GM23338 (cell line): ENCODE measurements around the gene TM4SF5. TPM values are rescaled to one million over a fixed set of nuclear protein-coding genes. Genes with fewer than 3 reads are reported as not detected.
A peak's percentile ranks its signal among the peaks of the same experiment; 100 is the strongest.

ENCODE experiments used
- ATAC-seq: fragments of 200-7000 bp; cut with Tn5 transposase; 3 replicates; pipeline ENCODE4 v1.9.1; 2020
- DNase-seq: peaks from one replicate; pipeline ENCODE4 v3.0.0-alpha.2; 2015; ENCODE audit warnings: low spot score
- H2AFZ ChIP-seq: fragments of 200-600 bp; sonication (generic); 2 replicates; pipeline ENCODE4 v1.8.0; 2016; ENCODE audit warnings: antibody characterized with exemption, mild to moderate bottlenecking, moderate library complexity
- H3F3A ChIP-seq: fragments of 200-600 bp; sonication (generic); replicated peaks from 2 replicates; pipeline ENCODE4 v1.8.0; 2017; ENCODE audit warnings: antibody characterized with exemption, mixed run types, low read depth
- H3K27ac ChIP-seq: fragments of 200-600 bp; sonication (generic); 2 replicates; pipeline ENCODE4 v1.6.1; 2016; ENCODE audit warnings: low read depth
- H3K27me3 ChIP-seq: fragments of 200-600 bp; sonication (generic); 2 replicates; pipeline ENCODE4 v1.8.0; 2016; ENCODE audit warnings: mild to moderate bottlenecking, mixed run types, moderate library complexity; ENCODE audit not compliant: insufficient read depth
- H3K36me3 ChIP-seq: fragments of 200-600 bp; sonication (generic); 2 replicates; pipeline ENCODE4 v1.8.0; 2016; ENCODE audit warnings: mild to moderate bottlenecking; ENCODE audit not compliant: insufficient read depth
- H3K4me1 ChIP-seq: fragments of 200-600 bp; sonication (generic); 2 replicates; pipeline ENCODE4 v1.8.0; 2016; ENCODE audit warnings: mild to moderate bottlenecking, moderate library complexity; ENCODE audit not compliant: insufficient read depth
- H3K4me2 ChIP-seq: fragments of 200-600 bp; sonication (generic); 2 replicates; pipeline ENCODE4 v1.7.1; 2017; ENCODE audit warnings: mixed run types
- H3K4me3 ChIP-seq: fragments of 200-600 bp; sonication (generic); 2 replicates; pipeline ENCODE4 v1.6.1; 2016; ENCODE audit warnings: mixed run types
- H3K79me2 ChIP-seq: fragments of 200-600 bp; sonication (generic); replicated peaks from 2 replicates; pipeline ENCODE4 v1.8.0; 2017; ENCODE audit warnings: mild to moderate bottlenecking; ENCODE audit not compliant: insufficient read depth
- H3K9me2 ChIP-seq: fragments of 200-600 bp; sonication (generic); 2 replicates; pipeline ENCODE4 v1.8.0; 2017; ENCODE audit not compliant: insufficient read depth
- H4K20me1 ChIP-seq: fragments of 200-600 bp; sonication (generic); replicated peaks from 2 replicates; pipeline ENCODE4 v1.8.0; 2017; ENCODE audit warnings: mild to moderate bottlenecking; ENCODE audit not compliant: insufficient read depth
- H3K27ac Mint-ChIP-seq: 2 replicates; pipeline ENCODE4 v1.8.0; 2020; ENCODE audit warnings: inconsistent platforms, mild to moderate bottlenecking, moderate library complexity, mixed read lengths
- H3K27me3 Mint-ChIP-seq: 3 replicates; pipeline ENCODE4 v1.8.0; 2022; ENCODE audit warnings: low read depth, mild to moderate bottlenecking, moderate library complexity, mixed read lengths, inconsistent platforms; ENCODE audit not compliant: insufficient read depth, poor library complexity
- H3K36me3 Mint-ChIP-seq: 3 replicates; pipeline ENCODE4 v1.8.0; 2021; ENCODE audit warnings: low read depth, mild to moderate bottlenecking, inconsistent platforms, moderate library complexity, mixed read lengths
- H3K4me1 Mint-ChIP-seq: 3 replicates; pipeline ENCODE4 v1.8.0; 2020; ENCODE audit warnings: mild to moderate bottlenecking, inconsistent platforms, mixed read lengths
- H3K4me3 Mint-ChIP-seq: 3 replicates; pipeline ENCODE4 v1.8.0; 2021; ENCODE audit warnings: moderate library complexity, mild to moderate bottlenecking, inconsistent platforms, mixed read lengths
- H3K9me3 Mint-ChIP-seq: 3 replicates; pipeline ENCODE4 v1.8.0; 2020; ENCODE audit warnings: moderate library complexity, mild to moderate bottlenecking, inconsistent platforms, mixed read lengths
- ZNF114 ChIP-seq: fragments of 250-450 bp; sonication (Bioruptor Pico); IDR thresholded peaks from 2 replicates; pipeline ENCODE4 v1.5.0; 2020; ENCODE audit warnings: mild to moderate bottlenecking, moderate library complexity
- polyA plus RNA-seq: library from polyadenylated mRNA; unstranded; fragments of >200 nt; fragmentation: Nextera tagmentation; extraction: Ambion mirVana; gene quantifications from 2 replicates; pipeline ENCODE4 v1.2.1, GENCODE V29; 2016
- total RNA-seq: library from RNA; depleted of rRNA; stranded (reverse); fragments of >200 nt; shearing (Covaris generic); gene quantifications from 2 replicates; pipeline ENCODE4 v1.2.3, GENCODE V29; 2014
- TF ChIP-seq, protein P1 (sequence below): fragments of 250-450 bp; sonication (Bioruptor Pico); IDR thresholded peaks from 2 replicates; pipeline ENCODE4 v1.5.0; 2020; ENCODE audit warnings: mild to moderate bottlenecking, moderate library complexity
- TF ChIP-seq, protein P2 (sequence below), 2 experiments: fragments of 200-600 bp in 1 of 2; sonication (generic) in 1 of 2; conservative IDR thresholded peaks; 2 replicates each; pipeline versions ENCODE4 v1.5.1 to v1.6.1; 2016 to 2017; ENCODE audit warnings: antibody characterized with exemption in 2 of 2, low read depth in 2 of 2, mild to moderate bottlenecking in 2 of 2, moderate library complexity in 1 of 2

The TM4SF5 gene
- total and polyA plus RNA-seq, 2 experiments from 2014 or later: not detected

DNA sequence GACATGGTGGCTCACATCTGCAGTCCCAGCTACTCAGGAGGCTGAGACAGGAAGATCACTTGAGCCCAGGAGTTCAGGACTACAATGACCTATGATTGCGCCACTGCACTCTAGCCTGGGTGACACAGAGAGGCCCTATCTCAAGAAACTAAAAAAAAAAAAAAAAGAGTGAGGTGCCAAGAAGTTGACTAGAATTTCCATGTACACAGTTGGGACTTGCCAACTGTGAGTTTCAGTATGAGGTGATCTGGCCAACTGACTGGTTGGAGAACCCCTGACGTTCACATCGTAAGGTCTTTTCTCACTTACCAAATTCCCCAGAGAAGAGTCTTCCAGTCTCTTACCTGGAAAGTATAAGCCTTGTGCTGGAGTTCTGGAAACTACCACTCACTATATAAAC is 43.6 kb upstream of the TM4SF5 start (continued):
- TF ChIP-seq, protein P1, sequence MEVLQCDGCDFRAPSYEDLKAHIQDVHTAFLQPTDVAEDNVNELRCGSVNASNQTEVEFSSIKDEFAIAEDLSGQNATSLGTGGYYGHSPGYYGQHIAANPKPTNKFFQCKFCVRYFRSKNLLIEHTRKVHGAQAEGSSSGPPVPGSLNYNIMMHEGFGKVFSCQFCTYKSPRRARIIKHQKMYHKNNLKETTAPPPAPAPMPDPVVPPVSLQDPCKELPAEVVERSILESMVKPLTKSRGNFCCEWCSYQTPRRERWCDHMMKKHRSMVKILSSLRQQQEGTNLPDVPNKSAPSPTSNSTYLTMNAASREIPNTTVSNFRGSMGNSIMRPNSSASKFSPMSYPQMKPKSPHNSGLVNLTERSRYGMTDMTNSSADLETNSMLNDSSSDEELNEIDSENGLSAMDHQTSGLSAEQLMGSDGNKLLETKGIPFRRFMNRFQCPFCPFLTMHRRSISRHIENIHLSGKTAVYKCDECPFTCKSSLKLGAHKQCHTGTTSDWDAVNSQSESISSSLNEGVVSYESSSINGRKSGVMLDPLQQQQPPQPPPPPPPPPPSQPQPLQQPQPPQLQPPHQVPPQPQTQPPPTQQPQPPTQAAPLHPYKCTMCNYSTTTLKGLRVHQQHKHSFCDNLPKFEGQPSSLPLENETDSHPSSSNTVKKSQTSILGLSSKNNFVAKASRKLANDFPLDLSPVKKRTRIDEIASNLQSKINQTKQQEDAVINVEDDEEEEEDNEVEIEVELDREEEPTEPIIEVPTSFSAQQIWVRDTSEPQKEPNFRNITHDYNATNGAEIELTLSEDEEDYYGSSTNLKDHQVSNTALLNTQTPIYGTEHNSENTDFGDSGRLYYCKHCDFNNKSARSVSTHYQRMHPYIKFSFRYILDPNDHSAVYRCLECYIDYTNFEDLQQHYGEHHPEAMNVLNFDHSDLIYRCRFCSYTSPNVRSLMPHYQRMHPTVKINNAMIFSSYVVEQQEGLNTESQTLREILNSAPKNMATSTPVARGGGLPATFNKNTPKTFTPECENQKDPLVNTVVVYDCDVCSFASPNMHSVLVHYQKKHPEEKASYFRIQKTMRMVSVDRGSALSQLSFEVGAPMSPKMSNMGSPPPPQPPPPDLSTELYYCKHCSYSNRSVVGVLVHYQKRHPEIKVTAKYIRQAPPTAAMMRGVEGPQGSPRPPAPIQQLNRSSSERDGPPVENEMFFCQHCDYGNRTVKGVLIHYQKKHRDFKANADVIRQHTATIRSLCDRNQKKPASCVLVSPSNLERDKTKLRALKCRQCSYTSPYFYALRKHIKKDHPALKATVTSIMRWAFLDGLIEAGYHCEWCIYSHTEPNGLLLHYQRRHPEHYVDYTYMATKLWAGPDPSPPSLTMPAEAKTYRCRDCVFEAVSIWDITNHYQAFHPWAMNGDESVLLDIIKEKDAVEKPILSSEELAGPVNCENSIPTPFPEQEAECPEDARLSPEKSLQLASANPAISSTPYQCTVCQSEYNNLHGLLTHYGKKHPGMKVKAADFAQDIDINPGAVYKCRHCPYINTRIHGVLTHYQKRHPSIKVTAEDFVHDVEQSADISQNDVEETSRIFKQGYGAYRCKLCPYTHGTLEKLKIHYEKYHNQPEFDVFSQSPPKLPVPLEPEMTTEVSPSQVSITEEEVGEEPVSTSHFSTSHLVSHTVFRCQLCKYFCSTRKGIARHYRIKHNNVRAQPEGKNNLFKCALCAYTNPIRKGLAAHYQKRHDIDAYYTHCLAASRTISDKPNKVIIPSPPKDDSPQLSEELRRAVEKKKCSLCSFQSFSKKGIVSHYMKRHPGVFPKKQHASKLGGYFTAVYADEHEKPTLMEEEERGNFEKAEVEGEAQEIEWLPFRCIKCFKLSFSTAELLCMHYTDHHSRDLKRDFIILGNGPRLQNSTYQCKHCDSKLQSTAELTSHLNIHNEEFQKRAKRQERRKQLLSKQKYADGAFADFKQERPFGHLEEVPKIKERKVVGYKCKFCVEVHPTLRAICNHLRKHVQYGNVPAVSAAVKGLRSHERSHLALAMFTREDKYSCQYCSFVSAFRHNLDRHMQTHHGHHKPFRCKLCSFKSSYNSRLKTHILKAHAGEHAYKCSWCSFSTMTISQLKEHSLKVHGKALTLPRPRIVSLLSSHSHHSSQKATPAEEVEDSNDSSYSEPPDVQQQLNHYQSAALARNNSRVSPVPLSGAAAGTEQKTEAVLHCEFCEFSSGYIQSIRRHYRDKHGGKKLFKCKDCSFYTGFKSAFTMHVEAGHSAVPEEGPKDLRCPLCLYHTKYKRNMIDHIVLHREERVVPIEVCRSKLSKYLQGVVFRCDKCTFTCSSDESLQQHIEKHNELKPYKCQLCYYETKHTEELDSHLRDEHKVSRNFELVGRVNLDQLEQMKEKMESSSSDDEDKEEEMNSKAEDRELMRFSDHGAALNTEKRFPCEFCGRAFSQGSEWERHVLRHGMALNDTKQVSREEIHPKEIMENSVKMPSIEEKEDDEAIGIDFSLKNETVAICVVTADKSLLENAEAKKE (CRISPR knock-in tag): no peak

DNA sequence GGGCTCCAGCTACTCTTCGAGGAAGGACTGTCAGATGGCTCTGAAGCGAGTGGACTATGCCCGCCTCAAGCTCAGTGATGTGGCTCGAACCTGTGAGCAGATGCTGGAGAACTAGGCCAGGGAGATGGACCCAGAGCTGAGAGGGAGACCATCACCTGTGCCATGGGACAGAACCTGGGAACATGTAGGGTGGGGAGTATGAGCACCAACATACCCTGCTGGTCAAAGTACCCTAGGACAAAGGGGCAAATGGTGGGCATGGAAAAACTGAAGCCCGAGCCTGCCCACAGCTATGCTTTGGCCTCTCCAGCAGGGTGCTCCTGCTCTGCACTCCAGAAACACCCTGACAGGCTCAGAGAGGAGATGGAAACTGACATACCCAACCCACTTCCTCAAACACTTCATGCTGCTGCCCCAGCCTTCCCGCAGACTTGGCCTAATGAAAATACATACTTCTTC is 38.6 kb upstream of the TM4SF5 start:
- H3K4me3 Mint-ChIP-seq: 0 out of 3 replicates have a peak overlapping the region, but pooled peaks have one; percentile 17
- DNase-seq (peak; percentile 11), ATAC-seq (no peak)

More for the DNA sequence above, 38.6 kb upstream of the TM4SF5 start:
- 0 out of 2 replicates have a peak, but pooled peaks cover 5% of the 10 kb centered on the region for H4K20me1 ChIP-seq
- Mint-ChIP-seq H3K4me1 (peaks cover 4% of the 10 kb centered on the region), H3K9me3 (no peaks in the 10 kb centered on the region), H3K27ac (no peak overlapping the region), H3K36me3 (peaks cover 4% of the 10 kb centered on the region; the same call in 1 of the 3 replicates), H3K27me3 (peaks cover 28% of the 10 kb centered on the region)
- TF ChIP-seq, protein P2, sequence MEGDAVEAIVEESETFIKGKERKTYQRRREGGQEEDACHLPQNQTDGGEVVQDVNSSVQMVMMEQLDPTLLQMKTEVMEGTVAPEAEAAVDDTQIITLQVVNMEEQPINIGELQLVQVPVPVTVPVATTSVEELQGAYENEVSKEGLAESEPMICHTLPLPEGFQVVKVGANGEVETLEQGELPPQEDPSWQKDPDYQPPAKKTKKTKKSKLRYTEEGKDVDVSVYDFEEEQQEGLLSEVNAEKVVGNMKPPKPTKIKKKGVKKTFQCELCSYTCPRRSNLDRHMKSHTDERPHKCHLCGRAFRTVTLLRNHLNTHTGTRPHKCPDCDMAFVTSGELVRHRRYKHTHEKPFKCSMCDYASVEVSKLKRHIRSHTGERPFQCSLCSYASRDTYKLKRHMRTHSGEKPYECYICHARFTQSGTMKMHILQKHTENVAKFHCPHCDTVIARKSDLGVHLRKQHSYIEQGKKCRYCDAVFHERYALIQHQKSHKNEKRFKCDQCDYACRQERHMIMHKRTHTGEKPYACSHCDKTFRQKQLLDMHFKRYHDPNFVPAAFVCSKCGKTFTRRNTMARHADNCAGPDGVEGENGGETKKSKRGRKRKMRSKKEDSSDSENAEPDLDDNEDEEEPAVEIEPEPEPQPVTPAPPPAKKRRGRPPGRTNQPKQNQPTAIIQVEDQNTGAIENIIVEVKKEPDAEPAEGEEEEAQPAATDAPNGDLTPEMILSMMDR (conservative IDR thresholded peaks at IDR 0.05; ENCODE audit: low read depth in 2 of 2): peak; percentile 20 to 34; a peak in 2 of 4 replicates
- no peak for TF ChIP-seq ZNF114 (CRISPR knock-in tag)
- H3K4me3 ChIP-seq: no peak overlapping the region
- H3K27ac ChIP-seq: no peak overlapping the region
- H3K27me3 ChIP-seq: peaks cover 29% of the 10 kb centered on the region
- no peak overlapping the region for H3K4me2 ChIP-seq
- 0 out of 2 replicates have a peak, but pooled peaks cover 2% of the 10 kb centered on the region for H3F3A ChIP-seq
- no peaks in the 10 kb centered on the region for H3K9me2 ChIP-seq
- H3K79me2 ChIP-seq: no peaks in the 10 kb centered on the region
- H3K4me1 ChIP-seq: 0 out of 2 replicates have a peak, but pooled peaks cover 3% of the 10 kb centered on the region
- H3K36me3 ChIP-seq: no peaks in the 10 kb centered on the region
- H2AFZ ChIP-seq: no peak overlapping the region
